NCI-H1417 (cell line): Measurements from ENCODE around the gene SMAD6.
A peak's percentile ranks its signal among the peaks of the same experiment; 100 is the strongest.
"Not testable (repeated sequence)": the region's sequence is repeated elsewhere in the genome, so short reads cannot be mapped to it uniquely, and the experiment has no call there.

ENCODE experiments used
- DNase-seq, 3 experiments: peaks; one replicate each; lab custom pipeline; 2025; lab: John Stamatoyannopoulos, UW

Gene SMAD6

GRCh38 chr15:66675446-66675845 is 26.6 kb upstream of the SMAD6 start:
- DNase-seq, result no peak

- no peak for DNase-seq
Observed at GRCh38 chr15:66677336-66677735, 24.7 kb upstream of the SMAD6 start.

- DNase-seq, result no peak
Observed at GRCh38 chr15:66679061-66679656, 22.9 kb upstream of the SMAD6 start.

GRCh38 chr15:66679657-66680108 is 22.4 kb upstream of the SMAD6 start:
- DNase-seq, result no peak

GRCh38 chr15:66680502-66680901 is 21.5 kb upstream of the SMAD6 start:
- DNase-seq, result no peak

GRCh38 chr15:66681395-66681794 is 20.6 kb upstream of the SMAD6 start:
- DNase-seq, result no peak

GRCh38 chr15:66682246-66682645 is 19.8 kb upstream of the SMAD6 start:
- no peak for DNase-seq

GRCh38 chr15:66682865-66683264 is 19.2 kb upstream of the SMAD6 start:
- DNase-seq, result no peak

- no peak for DNase-seq
Observed at GRCh38 chr15:66684136-66684681, 17.8 kb upstream of the SMAD6 start.

GRCh38 chr15:66685638-66686150 is 16.3 kb upstream of the SMAD6 start:
- no peak for DNase-seq

GRCh38 chr15:66690912-66691311 is 11.1 kb upstream of the SMAD6 start:
- not testable (repeated sequence) for DNase-seq

- no peak for DNase-seq
Observed at GRCh38 chr15:66691727-66692126, 10.3 kb upstream of the SMAD6 start.

- no peak for DNase-seq
Observed at GRCh38 chr15:66692391-66692790, 9.6 kb upstream of the SMAD6 start.

- DNase-seq, result no peak
Observed at GRCh38 chr15:66692808-66693596, 9.0 kb upstream of the SMAD6 start.

- no peak for DNase-seq
Observed at GRCh38 chr15:66696770-66697169, 5.3 kb upstream of the SMAD6 start.

- DNase-seq, result peak; percentile 5 to 64 (median 26)
Observed at GRCh38 chr15:66698318-66698961, 3.6 kb upstream of the SMAD6 start.

- DNase-seq, result no peak
Observed at GRCh38 chr15:66698971-66699370, 3.1 kb upstream of the SMAD6 start.

- no peak for DNase-seq
Observed at GRCh38 chr15:66700412-66700801, 1.6 kb upstream of the SMAD6 start.

GRCh38 chr15:66700802-66701421 is 1.1 kb upstream of the SMAD6 start:
- peak; percentile 85 to 94 (median 92) for DNase-seq

- DNase-seq, result peak in 2 of 3 experiments; percentile 81 to 88
Observed at GRCh38 chr15:66701422-66702034, 508 bp upstream of the SMAD6 start.

- peak in 2 of 3 experiments; percentile 65 to 67 for DNase-seq
Observed at GRCh38 chr15:66702787-66703539, 927 bp downstream of the SMAD6 start.
